Measurements from ENCODE around the gene TPCN2. TPM values are rescaled to one million over a fixed set of nuclear protein-coding genes. Genes with fewer than 3 reads are reported as not detected.

TPCN2 gene
- total and polyA plus RNA-seq, 2 of the 8 experiments (the other 6 are each of a cell fraction or from before 2014, with no cell fraction given), result 9.7 to 18.6 TPM

DNA sequence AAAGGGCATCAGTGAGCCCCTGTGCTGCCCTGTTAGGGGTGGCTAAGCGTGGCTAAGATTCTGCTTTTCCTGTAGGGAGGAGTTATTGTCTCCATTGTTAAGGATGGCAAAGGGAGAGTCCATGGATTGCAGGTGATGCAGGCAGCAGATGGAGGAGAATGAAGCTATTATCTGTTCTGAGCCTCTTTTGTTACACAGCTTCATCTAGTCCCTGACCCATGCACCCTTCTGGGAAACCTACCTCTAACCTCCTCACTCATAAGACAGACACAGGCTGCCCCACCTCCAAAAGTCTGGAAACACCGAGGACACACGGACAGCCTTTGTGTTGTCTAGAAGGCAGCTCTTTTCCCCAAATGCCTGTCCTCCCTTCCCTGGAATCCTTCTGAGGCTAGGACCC lies 120.7 kb downstream of the TPCN2 start:
- 89% methylated on average over 3 of the region's 3 CpGs; no CpG with 5 or more reads in 1 of the 2 experiments for WGBS, 2 experiments (ENCODE audit: extremely low coverage in 1 of 2, insufficient coverage in 1 of 2, insufficient read length in 1 of 2, insufficient replicate concordance in 2 of 2, low coverage in 1 of 2, low lambda C conversion rate in 2 of 2, missing lambda C conversion rate in 1 of 2)
- H3K23ac ChIP-seq (ENCODE audit: insufficient read length), result no peak overlapping the region
- H4K5ac ChIP-seq (ENCODE audit: insufficient read length, low read depth, low read length), result no peak overlapping the region
- H3K79me2 ChIP-seq (ENCODE audit: control insufficient read depth in 1 of 2, insufficient read depth in 2 of 2, low read length in 2 of 2), result no peaks in the 10 kb centered on the region
- no peak for FAIRE-seq
- no peak overlapping the region for H4K8ac ChIP-seq (ENCODE audit: extremely low read depth, insufficient read depth, low read length)
- no peak overlapping the region for H2BK120ac ChIP-seq (replicated peaks; ENCODE audit: low read depth, low read length)
- H3K14ac ChIP-seq (ENCODE audit: insufficient read length), result no peak overlapping the region
- no peak overlapping the region for H2AK5ac ChIP-seq (ENCODE audit: low read depth, low read length)
- H2BK12ac ChIP-seq (ENCODE audit: low read depth, low read length), result no peak overlapping the region
- no peaks in the 10 kb centered on the region for H3K23me2 ChIP-seq (ENCODE audit: low read depth, low read length)
- H2AFZ ChIP-seq (ENCODE audit: low read length), result no peak overlapping the region
- no peak overlapping the region for H4K91ac ChIP-seq (replicated peaks; ENCODE audit: insufficient read length, low read length)
- H3K79me1 ChIP-seq (ENCODE audit: low read depth, low read length), result no peaks in the 10 kb centered on the region
- no peaks in the 10 kb centered on the region for H3K36me3 ChIP-seq (ENCODE audit: control insufficient read depth in 2 of 4, insufficient read depth in 4 of 4, low read length in 3 of 4)
- no peaks in the 10 kb centered on the region for H4K20me1 ChIP-seq (replicated peaks in 1 of 2; ENCODE audit: control insufficient read depth in 1 of 2, insufficient read depth in 2 of 2, low read length in 2 of 2)
- H2BK15ac ChIP-seq (ENCODE audit: low read length), result peak overlapping the region; percentile 31; the same call in 1 of the 2 replicates
- no peak overlapping the region for H3K56ac ChIP-seq (replicated peaks; ENCODE audit: insufficient read length, low read depth, low read length)
- no peak overlapping the region for H3K4ac ChIP-seq (replicated peaks; ENCODE audit: insufficient read length, low read depth, low read length)
- no peak for DNase-seq (ENCODE audit: low read depth in 1 of 2, low spot score in 2 of 2)
- no peak overlapping the region for H3K4me2 ChIP-seq (ENCODE audit: insufficient read depth in 1 of 2, low read depth in 2 of 2, low read length in 2 of 2)
- H3K27ac ChIP-seq (ENCODE audit: low read depth, low read length), result no peak overlapping the region
- peaks cover 0 to 7% (median 1%) of the 10 kb centered on the region in 4 experiments; a peak in 3 of 7 replicates for H3K4me1 ChIP-seq (replicated peaks in 1 of 4; ENCODE audit: control insufficient read depth in 3 of 4, insufficient read depth in 4 of 4, low read length in 3 of 4)
- ChIA-PET CTCF (ENCODE audit: partially characterized antibody) (interaction anchor here (1.3 to 1.4 kb wide), 2 partner anchors 11 to 38 kb away, joined by 4 to 6 read pairs; no protein-coding TSS in a partner anchor), POLR2A (ENCODE audit: partially characterized antibody) (no interaction called here)
- H2BK20ac ChIP-seq (ENCODE audit: low read length), result no peak overlapping the region
- peaks cover 0 to 4% of the 10 kb centered on the region in 2 experiments; a peak in 2 of 4 replicates for H3K9me3 ChIP-seq (ENCODE audit: insufficient read depth in 2 of 2, low read depth in 1 of 2, low read length in 1 of 2)
- no peak overlapping the region for H3K18ac ChIP-seq (ENCODE audit: extremely low read depth, low read length)
- H3K27me3 ChIP-seq (replicated peaks in 1 of 4; ENCODE audit: control insufficient read depth in 3 of 4, extremely low read depth in 1 of 4, insufficient read depth in 3 of 4, low read length in 3 of 4), result no peaks in the 10 kb centered on the region
- H3K9ac ChIP-seq (replicated peaks in 1 of 4; ENCODE audit: extremely low read depth in 1 of 4, low read depth in 3 of 4, low read length in 3 of 4), result no peak overlapping the region
- H3K4me3 ChIP-seq (ENCODE audit: extremely low read depth in 1 of 4, insufficient read depth in 2 of 4, low read depth in 3 of 4, low read length in 4 of 4), result no peak overlapping the region
- no peak overlapping the region for H2BK5ac ChIP-seq (ENCODE audit: low read depth, low read length)
- TF ChIP-seq, protein P1, sequence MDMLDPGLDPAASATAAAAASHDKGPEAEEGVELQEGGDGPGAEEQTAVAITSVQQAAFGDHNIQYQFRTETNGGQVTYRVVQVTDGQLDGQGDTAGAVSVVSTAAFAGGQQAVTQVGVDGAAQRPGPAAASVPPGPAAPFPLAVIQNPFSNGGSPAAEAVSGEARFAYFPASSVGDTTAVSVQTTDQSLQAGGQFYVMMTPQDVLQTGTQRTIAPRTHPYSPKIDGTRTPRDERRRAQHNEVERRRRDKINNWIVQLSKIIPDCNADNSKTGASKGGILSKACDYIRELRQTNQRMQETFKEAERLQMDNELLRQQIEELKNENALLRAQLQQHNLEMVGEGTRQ (IDR thresholded peaks at IDR 0.05; ENCODE audit: low read length), result no peak
- TF ChIP-seq EGR1 (IDR thresholded peaks at IDR 0.05; ENCODE audit: borderline replicate concordance, low read depth, low read length), result no peak
- TF ChIP-seq YY1 (IDR thresholded peaks at IDR 0.05; ENCODE audit: low read depth, low read length), result no peak
- no peak for TF ChIP-seq TAF7 (optimal IDR thresholded peaks at IDR 0.05; ENCODE audit: borderline replicate concordance, low read depth, low read length)
- TF ChIP-seq, protein P2, sequence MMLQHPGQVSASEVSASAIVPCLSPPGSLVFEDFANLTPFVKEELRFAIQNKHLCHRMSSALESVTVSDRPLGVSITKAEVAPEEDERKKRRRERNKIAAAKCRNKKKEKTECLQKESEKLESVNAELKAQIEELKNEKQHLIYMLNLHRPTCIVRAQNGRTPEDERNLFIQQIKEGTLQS (IDR thresholded peaks at IDR 0.05; ENCODE audit: insufficient read depth, low read depth, low read length), result no peak
